Stimulated activated CD8-positive, alpha-beta memory T cell treated with anti-CD3 and anti-CD28 coated beads, Interleukin-2, amount 100 ng/mL, for 48 hours (primary cell): ENCODE results near the gene EDIL3.

Source experiments
- DNase-seq, 2 donors: peaks; one replicate each; pipeline ENCODE4 v3.0.0-alpha.2; 2020; ENCODE audit warnings: low read depth in 2 of 2

EDIL3 gene

DNA sequence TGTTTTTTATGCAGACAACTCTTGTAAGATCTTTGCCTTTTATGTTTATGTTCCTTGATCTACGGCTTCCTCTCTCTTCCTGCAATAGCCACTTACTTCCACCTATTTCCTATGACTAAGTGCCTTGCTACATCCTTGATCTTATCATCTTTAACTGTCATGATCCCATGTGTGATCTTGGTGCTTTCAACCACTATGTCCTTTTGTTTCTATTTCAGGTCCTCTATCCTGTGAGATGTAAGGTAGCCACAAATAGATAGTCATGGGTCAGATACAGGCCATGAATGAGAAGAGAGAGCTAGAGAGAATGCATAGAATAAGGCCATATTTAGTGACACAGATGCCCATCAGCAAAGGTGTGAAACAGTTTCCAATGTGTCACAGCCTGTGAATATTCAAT is 420.4 kb downstream of the EDIL3 start:
- DNase-seq = no peak

- DNase-seq = no peak
Observed at GRCh38 chr5:83957188-83957587, 427.5 kb downstream of the EDIL3 start.

- no peak for DNase-seq
Observed at GRCh38 chr5:83956386-83956785, 428.3 kb downstream of the EDIL3 start.

- DNase-seq = no peak
Observed at GRCh38 chr5:83955916-83956315, 428.8 kb downstream of the EDIL3 start.

DNA sequence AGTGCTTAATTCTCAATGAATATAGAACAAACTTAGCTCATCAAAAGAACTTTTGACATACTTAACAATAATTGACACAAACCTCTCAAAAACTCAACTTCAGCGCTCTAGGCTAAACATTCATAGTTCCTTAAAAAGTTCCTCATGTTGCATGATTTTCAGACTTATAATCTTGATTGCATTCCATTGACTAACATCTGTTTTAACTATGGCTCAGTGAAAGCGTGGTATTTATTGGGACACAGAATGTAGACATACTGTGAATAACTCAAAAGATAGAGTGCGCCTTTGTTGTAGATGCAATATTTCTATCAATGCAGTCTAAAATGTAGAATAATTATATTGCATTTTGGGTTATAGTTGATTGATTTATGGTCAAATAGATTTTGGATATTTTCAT is 436.9 kb downstream of the EDIL3 start:
- no peak for DNase-seq

GRCh38 chr5:83946516-83946915 is 438.2 kb downstream of the EDIL3 start:
- no peak for DNase-seq

DNA sequence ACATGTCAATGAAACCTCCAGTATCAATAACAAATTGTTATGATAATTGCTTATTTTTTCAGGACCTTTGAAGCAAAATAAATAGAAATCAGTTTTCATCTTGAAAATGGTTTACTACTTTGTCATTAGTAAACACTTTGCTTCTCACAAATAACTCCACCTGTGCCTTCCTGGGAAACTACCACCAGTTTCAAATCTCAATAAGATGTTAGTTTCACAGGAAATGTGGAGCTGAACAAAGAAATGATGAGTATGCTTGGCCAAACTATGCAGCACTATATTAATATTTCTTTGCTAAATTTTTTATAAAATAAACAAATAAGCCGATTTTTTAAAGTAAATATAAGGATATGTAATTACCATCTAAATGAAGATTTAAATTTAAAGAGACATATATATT is 442.5 kb downstream of the EDIL3 start:
- no peak for DNase-seq

DNA sequence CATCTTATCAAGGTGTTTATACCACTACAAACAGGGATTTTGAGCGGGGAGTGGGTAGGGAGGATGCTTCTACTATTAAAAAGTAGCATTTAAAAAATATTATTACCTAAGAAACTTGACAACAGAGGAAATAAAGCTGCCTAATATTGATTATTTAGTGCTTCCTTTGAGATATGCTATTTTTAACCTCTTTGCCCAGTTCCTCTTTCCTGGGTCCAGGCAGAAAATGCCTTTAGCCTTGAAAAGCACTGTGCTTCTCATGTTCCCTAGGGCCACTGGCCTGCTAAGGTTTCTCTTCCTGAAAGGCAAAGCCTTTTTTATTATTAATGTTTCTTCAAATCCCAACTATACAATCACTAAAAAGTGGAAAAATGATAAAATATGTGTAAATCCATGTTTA is 446.8 kb downstream of the EDIL3 start:
- no peak for DNase-seq

GRCh38 chr5:83931969-83932368 is 452.7 kb downstream of the EDIL3 start:
- no peak for DNase-seq

DNA sequence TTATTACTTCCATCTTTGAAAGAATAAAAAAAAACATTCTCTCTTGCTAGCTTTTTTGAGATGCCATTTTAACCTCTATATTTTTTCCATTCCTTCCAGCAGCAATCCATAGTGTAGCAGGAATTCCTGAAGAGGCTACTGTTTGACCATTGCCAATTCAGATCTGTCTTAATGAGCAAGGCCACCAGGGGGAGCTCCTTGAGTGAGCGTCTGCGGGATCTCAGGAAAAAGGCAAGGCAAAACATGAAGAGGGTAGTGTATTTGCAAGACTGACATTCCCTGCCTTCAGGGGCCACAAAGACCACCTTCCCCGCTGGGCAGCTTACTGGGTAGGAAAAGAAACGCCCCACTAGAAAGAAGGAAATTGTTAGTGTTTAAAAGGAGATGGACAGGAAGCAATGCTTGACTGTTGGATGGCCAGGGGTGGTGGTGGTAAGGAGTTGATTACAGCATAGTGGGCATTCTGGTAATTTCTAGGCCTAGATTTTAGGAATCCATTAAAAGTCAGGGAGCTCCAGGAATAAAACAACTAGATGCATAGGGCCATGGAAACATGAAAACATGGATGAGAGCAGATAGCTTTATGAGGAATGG is 457.4 kb downstream of the EDIL3 start:
- DNase-seq = peak; percentile 5 to 19

DNA sequence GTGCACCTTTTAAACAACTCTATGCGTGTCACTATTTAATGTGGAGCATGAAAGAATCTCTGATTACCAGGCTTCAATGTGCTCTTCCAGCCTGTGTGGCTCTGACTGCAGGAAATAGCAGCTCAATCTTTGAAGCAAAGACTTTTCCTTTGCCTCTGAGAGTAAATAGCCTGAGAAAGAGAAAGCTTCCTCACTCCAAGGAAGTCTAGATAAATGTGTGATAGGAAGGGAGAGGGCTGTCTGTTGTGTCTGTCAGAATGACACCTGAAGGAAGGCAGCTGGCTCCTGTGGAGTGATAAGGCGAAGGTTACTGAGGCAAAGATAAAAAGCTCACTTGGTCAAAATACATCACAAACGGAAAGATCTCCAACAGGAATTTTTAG is 458.7 kb downstream of the EDIL3 start:
- DNase-seq = no peak

GRCh38 chr5:83925321-83925954 is 459.2 kb downstream of the EDIL3 start:
- DNase-seq = no peak

DNA sequence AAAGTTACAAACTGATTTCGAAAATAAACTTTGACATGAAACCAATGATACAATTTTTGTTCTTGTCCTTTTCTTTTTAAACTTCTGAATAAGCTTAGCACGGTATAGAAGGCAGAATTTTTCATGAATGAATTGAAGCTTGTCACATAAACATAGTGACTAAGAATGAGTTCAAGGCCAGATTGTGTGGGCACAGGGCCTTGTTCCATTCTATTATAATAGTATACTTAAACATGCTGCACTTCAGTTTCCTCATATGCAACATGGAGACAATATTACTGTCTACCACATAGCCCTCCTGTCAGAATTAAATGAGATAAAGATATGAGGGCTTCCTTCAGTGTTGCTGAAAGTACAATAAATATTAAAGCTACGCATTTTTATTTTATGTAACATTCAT is 459.8 kb downstream of the EDIL3 start:
- no peak for DNase-seq

DNA sequence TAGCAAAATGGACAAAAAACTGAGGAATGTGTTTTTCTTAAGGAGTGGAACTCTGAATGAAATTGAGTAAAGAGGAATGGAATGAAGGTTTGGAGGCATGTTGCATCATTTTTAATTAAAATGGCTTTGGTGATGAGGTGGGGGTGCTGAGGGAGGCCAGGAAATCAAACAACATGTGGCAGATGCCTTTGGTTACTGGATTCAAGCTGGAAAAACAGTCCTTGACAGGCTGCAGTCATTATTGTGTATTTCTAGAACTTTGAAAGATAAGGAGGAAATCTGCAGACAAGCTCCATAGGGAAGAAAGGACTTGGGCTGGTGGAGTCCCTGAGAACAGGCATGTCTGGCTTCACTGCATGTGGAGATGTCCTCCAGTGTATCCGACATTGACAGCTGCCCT is 460.5 kb downstream of the EDIL3 start:
- DNase-seq = no peak

GRCh38 chr5:83922699-83923098 is 462.0 kb downstream of the EDIL3 start:
- no peak for DNase-seq

- DNase-seq = no peak
Observed at GRCh38 chr5:83921666-83922193, 462.9 kb downstream of the EDIL3 start.

GRCh38 chr5:83919071-83920041 is 465.3 kb downstream of the EDIL3 start:
- DNase-seq = no peak

DNA sequence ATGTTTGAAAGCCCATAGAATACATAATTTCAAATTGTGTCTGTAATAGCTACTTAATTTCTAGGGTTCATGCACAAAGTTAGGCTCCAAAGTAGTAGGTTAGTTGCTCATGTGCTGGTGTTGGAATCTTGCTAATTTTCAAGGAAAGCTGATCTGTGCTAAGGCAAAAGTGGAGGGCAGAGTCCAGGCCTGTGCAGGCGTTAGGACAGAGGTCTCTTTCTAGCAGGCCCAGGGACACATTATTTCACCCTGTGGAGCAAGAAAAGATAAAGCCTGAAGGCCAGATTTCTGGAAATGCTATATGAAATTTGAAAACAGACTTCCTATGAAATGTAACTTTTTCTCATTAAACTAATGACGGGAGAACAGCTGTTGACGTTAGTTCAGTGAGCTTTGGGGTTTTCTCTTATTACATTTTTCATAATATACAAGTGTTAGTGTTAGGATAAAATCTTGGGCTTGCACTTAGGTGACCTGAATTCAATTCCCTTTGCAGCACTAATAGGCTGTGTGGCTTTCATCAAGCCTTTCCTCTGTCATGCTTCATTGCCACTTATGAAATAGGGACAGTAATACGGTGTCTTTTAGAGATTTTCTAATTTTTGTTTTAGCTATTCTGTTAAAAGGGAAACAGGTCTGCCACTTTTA is 467.3 kb downstream of the EDIL3 start:
- DNase-seq = no peak

GRCh38 chr5:83914662-83915418 is 469.8 kb downstream of the EDIL3 start:
- DNase-seq = no peak

- no peak for DNase-seq
Observed at GRCh38 chr5:83914199-83914598, 470.5 kb downstream of the EDIL3 start.

- no peak for DNase-seq
Observed at GRCh38 chr5:83913593-83913992, 471.1 kb downstream of the EDIL3 start.
